ENCODE measurements around the gene COPS4.
"Not testable (repeated sequence)": the region's sequence is repeated elsewhere in the genome, so short reads cannot be mapped to it uniquely, and the experiment has no call there.

COPS4 gene

DNA sequence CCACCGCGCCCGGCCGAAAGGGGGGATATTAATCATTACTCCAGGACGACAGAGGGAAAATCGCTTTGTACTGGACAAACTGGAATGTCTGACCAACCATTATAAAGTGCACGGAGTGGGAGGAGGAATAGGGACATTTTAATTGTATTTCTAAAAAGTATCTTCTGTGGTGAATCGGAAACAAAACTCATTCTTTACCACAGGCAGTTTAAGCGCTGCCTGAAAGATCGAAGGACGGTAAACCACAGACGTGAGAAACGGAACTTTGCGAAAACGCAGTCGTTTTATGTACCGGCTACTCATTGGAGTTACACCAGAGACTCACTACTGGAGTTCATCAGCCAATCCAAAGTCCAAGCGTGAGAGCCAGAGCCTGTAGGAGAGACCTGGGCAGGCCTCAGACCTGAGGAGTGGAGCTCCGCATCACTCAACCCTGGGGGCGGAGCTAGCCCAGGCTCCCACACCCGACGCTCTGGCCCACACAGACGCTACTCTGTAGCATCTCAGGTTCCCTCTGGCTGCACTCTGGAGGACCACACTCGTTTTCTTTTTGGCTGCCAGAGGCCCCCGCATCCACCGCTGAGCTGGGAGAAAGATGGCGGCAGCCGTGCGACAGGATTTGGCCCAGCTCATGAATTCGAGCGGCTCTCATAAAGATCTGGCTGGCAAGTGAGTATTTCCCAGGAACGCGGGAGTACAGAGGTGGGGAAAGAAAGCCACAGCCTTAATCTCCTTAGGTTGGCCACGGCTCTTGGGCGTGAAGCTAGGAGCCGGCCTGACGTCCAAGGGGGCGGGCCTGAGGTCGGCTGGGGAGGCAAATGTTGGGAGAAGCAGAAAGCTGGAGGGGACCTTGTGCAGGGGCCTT is at the start of gene COPS4:
Gene COPS4 (plus strand): TSS at position 554 of the 865 bp plus-strand sequence. CDS start 42 bp downstream, at position 596.
- peak; percentile 99 for DNase-seq

DNA sequence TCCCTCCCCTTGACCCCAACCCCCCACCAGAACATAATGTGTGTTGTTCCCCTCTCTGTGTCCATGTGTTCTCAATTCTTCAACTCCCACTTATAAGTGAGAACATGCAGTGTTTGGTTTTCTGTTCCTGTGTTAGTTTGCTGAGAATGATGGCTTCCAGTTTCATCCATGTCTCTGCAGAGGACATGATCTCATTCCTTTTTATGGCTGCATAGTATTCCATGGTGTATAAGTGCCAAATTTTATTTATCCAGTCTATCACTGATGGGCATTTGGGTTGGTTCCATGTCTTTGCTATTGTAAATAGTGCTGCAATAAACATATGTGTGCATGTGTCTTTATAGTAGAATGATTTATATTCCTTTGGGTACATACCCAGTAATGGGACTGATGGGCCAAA is 47.5 kb upstream of the COPS4 start:
- not testable (repeated sequence) for DNase-seq

DNA sequence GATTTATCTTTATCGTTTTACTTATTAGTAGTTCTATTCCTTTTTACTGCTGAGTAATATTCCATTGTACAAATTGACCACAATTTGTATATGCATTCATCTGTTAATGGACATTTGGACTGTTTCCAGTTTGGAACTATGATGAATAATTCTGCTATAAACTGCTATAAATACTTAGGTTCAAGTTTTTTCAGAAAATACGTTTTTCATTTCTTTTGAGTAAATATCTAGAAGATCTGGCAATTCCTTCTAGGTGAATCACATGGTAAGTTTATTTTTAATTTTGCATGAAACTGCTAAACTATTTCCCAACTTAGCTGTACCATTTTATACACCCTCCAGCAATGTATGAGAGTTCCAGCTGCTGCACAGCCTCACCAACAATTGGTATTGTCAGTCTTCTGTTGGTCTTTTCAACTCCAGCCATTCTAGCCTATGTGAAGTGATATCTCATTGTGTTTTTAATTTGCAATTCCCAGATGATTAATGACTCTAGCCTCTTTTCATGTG is 46.6 kb upstream of the COPS4 start:
- no peak for DNase-seq

GRCh38 chr4:82989575-82990429 is 45.2 kb upstream of the COPS4 start:
- no peak for DNase-seq

DNA sequence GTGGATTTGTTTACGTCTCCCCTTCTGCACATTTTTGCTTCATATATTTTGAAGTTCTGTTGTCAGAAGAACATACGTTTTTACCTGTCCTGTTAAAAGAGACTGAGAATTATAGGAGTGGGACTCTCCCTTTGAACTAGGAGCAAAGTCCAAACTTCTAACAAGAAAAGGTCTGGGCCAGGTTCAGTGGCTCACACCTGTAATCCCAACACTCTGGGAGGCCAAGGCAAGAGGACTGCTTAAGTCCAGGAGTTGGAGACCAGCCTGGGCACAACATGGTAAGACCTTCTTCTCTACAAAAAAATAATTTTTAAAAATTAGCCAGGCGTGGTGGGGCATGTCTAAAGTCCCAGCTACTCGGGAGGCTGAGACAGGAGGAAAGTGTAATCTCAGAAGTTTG is 40.1 kb upstream of the COPS4 start:
- no peak for DNase-seq

- DNase-seq, result no peak
Observed at GRCh38 chr4:82998898-82999297, 36.1 kb upstream of the COPS4 start.

- no peak for DNase-seq
Observed at GRCh38 chr4:83002329-83002728, 32.7 kb upstream of the COPS4 start.

- DNase-seq, result not testable (repeated sequence)
Observed at GRCh38 chr4:83003044-83003791, 31.8 kb upstream of the COPS4 start.

- DNase-seq, result no peak
Observed at GRCh38 chr4:83009529-83009928, 25.5 kb upstream of the COPS4 start.

DNA sequence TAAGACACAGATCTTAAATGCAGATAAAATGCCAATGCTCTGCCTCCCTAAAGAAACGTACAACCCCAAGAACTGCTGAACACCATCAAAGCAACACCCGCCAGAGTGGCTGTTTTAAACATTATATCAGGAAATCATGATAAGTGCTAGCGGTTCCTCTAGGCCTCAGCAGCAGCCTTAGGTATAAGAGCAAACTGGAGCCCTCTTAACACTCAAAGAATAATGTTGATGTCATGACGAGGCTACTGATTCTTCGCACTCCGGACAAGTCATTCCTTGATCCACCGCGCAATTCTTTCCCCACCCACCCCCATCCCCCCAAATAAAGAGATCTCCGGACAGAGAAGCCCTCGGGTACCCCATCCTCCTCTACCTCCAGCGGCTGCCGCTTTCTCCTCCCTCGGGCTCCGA is 24.9 kb upstream of the COPS4 start:
- no peak for DNase-seq

- peak; percentile 90 for DNase-seq
Observed at GRCh38 chr4:83010522-83011318, 24.3 kb upstream of the COPS4 start, which contains the start of gene LIN54. LIN54 (minus strand) TSS chr4:83010823; CDS start chr4:82984844, 25,979 bp downstream.

GRCh38 chr4:83011689-83012199 is 23.2 kb upstream of the COPS4 start:
- no peak for DNase-seq

GRCh38 chr4:83012200-83012686 is 22.7 kb upstream of the COPS4 start:
- no peak for DNase-seq

DNA sequence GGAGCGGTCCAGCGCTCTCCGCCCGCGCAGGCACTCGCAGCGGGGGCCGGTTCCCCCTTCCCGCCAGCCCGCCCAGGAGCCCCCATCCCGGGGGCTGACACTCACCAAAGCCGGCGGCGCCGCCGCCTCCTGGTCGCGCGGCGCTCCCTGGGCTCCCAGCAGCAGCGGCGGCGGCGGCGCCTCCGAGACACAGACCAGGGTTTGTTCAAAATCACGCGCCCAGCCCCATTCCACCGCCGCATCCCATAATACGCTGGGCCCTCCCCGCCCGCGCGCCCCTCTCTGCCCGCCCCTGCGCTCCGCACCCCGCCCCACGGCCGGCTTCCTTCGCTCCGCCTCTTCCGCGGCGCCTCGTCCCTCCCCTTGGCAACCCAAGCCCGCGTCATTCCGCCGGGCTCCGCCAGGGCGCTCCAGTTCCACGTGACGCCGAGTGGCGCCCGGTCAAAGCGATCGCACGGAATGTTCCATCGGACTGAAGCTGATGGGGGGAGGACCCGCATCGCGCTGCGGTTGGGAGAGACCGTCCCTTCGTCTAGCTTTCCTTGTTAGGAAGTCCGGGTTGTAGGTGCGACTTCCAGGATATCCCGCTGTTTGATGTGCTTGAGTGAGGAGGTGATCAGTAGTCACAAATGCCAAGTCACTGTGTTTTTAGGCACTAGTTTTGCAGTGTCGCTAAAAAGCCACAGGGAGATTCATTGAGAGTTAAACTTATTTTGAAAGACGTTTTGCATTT is 22.1 kb upstream of the COPS4 start:
- DNase-seq, result peak; percentile 96

DNA sequence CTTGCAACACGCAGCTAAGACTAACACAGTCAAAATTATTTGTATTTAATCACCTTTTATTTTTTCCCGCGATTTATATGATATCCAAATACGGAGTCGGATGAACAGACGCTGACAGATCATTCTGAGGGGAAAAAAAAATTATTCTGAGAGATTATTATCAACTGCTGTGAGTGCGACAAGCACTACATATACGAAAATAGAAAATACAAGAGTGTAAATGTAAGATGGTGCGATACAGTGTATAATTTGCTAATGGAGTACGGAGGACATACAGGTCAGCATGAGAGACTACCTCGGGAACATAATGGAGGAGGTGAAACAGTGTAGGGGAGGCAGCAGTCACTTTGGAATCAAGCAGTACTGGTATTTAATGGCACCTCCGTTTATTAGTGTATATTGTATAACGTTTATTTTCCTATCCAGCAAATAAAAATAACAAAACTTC is 21.5 kb upstream of the COPS4 start:
- no peak for DNase-seq

DNA sequence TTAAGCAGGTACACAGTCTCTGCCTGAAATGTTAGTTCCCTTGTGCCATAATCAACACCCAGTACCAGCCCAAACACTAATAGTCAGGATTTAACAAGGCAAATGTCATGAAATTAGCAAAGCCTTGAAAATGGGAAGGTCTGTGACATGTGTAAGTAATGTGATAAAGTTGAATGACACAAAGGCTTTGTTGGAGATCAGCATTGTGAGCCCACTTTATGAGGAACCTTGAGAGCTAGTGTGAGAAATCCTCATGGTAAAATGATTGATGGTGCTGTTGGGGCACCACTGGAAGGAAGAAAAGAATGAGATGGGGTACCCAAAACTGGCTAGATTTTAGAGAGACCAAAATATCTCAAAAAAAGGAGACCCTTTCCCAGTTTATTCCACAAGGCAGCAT is 21.1 kb upstream of the COPS4 start:
- no peak for DNase-seq

GRCh38 chr4:83019794-83020494 is 15.0 kb upstream of the COPS4 start:
- DNase-seq, result no peak

DNA sequence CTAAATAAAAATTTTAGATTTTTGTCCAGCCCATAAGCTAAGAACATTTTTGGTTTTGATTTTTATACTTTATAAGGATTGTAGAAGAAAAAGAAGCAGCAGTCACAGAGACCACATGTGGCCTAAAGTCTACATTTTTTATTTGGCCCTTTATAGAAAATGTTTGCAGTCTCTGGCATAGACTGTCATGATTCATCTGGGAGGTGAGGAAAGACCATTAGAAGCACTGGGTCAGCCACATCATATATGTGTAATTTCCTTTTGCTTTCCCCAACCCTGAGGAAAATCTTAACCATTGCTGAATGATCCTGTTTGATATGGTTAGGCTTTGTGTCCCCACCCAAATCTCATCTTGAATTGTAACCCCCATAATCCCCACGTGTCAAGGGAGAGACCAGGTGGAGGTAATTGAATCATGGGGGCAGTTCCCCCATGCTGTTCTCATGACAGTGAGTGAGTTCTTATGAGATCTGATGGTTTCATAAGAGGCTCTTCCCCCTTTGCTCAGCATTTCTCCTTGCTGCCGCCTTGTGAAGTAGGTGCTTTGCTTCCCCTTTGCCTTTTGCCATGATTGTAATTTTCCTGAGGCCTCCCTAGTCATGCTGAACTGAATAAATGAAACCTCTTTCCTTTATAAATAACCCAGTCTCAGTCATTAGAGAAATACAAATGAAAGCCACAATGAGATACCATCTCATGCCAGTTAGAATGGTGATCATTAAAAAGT is 12.1 kb upstream of the COPS4 start:
- no peak for DNase-seq

- DNase-seq, result not testable (repeated sequence)
Observed at GRCh38 chr4:83023599-83023998, 11.4 kb upstream of the COPS4 start.
